ENCODE data around the gene DBN1.

The DBN1 gene

GRCh38 chr5:177515580-177515979 is 42.1 kb upstream of the DBN1 start:
- peak overlapping the region; percentile 75 for H3K4me3 ChIP-seq (ENCODE audit: low read depth, low read length)
- no peak for TF ChIP-seq POLR2A (IDR thresholded peaks at IDR 0.05; ENCODE audit: extremely low read depth, insufficient read length)
- no peak for TF ChIP-seq CTCF (IDR thresholded peaks at IDR 0.05; ENCODE audit: low read depth, low read length)
- no peak for TF ChIP-seq MAX (IDR thresholded peaks at IDR 0.05; ENCODE audit: low read depth, low read length)
- TF ChIP-seq MYC (IDR thresholded peaks at IDR 0.05; ENCODE audit: low read depth, low read length), result no peak
- no peak for DNase-seq (ENCODE audit: low read depth)

GRCh38 chr5:177514541-177514940 is 41.1 kb upstream of the DBN1 start:
- no peak overlapping the region for H3K4me3 ChIP-seq (ENCODE audit: low read depth, low read length)
- DNase-seq (ENCODE audit: low read depth), result no peak
- TF ChIP-seq POLR2A (IDR thresholded peaks at IDR 0.05; ENCODE audit: extremely low read depth, insufficient read length) (no peak), MYC (IDR thresholded peaks at IDR 0.05; ENCODE audit: low read depth, low read length) (no peak), CTCF (IDR thresholded peaks at IDR 0.05; ENCODE audit: low read depth, low read length) (no peak), MAX (IDR thresholded peaks at IDR 0.05; ENCODE audit: low read depth, low read length) (no peak)

- no peak for TF ChIP-seq POLR2A (IDR thresholded peaks at IDR 0.05; ENCODE audit: extremely low read depth, insufficient read length)
- no peak for TF ChIP-seq MYC (IDR thresholded peaks at IDR 0.05; ENCODE audit: low read depth, low read length)
- no peak for TF ChIP-seq CTCF (IDR thresholded peaks at IDR 0.05; ENCODE audit: low read depth, low read length)
- TF ChIP-seq MAX (IDR thresholded peaks at IDR 0.05; ENCODE audit: low read depth, low read length), result no peak
- DNase-seq (ENCODE audit: low read depth), result no peak
- no peak overlapping the region for H3K4me3 ChIP-seq (ENCODE audit: low read depth, low read length)
Measured at GRCh38 chr5:177513500-177513899, 40.1 kb upstream of the DBN1 start.

GRCh38 chr5:177512736-177513380 is 39.4 kb upstream of the DBN1 start:
- H3K4me3 ChIP-seq (ENCODE audit: low read depth, low read length), result no peak overlapping the region
- no peak for DNase-seq (ENCODE audit: low read depth)
- TF ChIP-seq CTCF (IDR thresholded peaks at IDR 0.05; ENCODE audit: low read depth, low read length) (no peak), MYC (IDR thresholded peaks at IDR 0.05; ENCODE audit: low read depth, low read length) (no peak), POLR2A (IDR thresholded peaks at IDR 0.05; ENCODE audit: extremely low read depth, insufficient read length) (no peak), MAX (IDR thresholded peaks at IDR 0.05; ENCODE audit: low read depth, low read length) (no peak)

GRCh38 chr5:177511796-177512675 is 38.6 kb upstream of the DBN1 start:
- H3K4me3 ChIP-seq (ENCODE audit: low read depth, low read length), result no peak overlapping the region
- no peak for DNase-seq (ENCODE audit: low read depth)
- TF ChIP-seq MAX (IDR thresholded peaks at IDR 0.05; ENCODE audit: low read depth, low read length), result no peak
- TF ChIP-seq MYC (IDR thresholded peaks at IDR 0.05; ENCODE audit: low read depth, low read length), result no peak
- TF ChIP-seq CTCF (IDR thresholded peaks at IDR 0.05; ENCODE audit: low read depth, low read length), result no peak
- TF ChIP-seq POLR2A (IDR thresholded peaks at IDR 0.05; ENCODE audit: extremely low read depth, insufficient read length), result no peak
